Inflammatory macrophage treated with lipopolysaccharide for 1 hour (primary cell): ENCODE data around the gene BID.
"Not testable (repeated sequence)": the region's sequence is repeated elsewhere in the genome, so short reads cannot be mapped to it uniquely, and the experiment has no call there.

Source experiments
- DNase-seq, 2 donors: peaks; one replicate each; pipeline ENCODE4 v3.0.0-alpha.2; 2020 to 2022

The BID gene

DNA sequence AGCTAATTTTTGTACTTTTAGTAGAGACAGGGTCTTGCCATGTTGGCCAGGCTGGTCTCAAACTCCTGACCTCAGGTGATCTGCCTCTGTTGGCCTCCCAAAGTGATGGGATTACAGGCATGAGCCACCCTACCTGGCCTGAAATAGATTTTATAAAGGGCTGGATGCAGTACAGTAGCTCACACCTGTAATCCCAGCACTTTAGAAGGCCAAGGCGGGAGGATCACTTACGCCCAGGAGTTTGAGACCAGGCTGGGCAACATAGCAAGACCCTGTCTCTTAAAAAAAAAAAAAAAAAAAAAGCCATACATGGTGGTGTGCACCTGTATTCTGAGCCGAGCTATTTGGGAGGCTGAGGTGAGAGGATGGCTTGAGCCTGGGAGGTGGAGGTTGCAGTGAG lies 76.0 kb downstream of the BID start:
- DNase-seq: not testable (repeated sequence)

DNA sequence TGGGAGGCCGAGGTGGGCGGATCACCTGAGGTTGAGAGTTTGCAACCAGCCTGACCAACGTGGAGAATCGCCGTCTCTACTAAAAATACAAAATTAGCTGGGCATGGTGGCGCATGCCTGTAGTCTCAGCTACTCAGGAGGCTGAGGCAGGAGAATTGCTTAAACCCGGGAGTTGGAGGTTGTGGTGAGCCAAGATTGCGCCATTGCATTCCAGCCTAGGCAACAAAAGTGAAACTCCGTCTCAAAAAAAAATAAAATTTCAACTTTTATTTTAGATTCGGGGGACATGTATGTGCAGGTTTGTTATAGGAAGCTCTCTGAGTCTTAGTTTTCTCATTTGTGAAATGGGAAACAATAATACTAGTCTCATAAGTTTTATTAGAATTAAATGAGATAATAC lies 77.1 kb downstream of the BID start:
- DNase-seq: peak in 1 of 2 donors; percentile 42

DNA sequence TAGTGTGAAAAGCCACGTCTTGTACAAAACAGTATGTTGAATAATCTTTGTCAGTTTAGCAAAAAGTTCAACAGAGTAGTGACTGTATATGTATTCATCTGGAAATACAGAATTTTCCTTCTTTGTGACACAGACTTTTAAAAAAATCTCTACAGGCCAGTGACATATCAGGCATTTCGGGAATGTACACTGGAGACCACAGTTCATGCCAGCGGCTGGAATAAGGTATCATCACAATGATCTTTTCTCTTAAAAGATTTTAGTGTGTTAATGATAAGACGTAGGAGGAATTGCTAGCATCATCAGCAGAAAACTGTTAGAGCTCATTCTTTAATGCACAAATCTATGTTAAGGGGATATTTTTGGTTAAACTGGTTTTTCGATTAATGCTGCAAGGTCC lies 78.3 kb downstream of the BID start:
- DNase-seq: no peak

DNA sequence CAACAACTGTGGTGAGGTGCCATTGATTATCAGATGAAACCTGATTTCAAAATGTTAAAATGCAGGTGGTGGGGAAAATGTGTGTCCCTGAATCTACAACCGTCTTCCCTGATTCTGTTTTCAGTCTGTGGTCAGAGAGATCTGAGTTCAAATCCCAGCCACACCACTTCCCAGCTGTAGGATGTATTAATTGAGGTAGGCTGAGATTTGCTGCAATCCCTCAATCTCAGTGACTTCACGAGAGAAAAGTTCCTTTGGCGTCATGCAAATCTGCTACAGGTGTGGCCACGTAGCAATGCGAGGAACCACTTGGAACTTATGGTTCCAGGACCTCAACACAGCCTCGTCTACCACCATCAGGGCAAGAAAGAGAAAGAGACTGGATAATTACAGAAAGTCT lies 79.5 kb downstream of the BID start:
- no peak for DNase-seq

DNA sequence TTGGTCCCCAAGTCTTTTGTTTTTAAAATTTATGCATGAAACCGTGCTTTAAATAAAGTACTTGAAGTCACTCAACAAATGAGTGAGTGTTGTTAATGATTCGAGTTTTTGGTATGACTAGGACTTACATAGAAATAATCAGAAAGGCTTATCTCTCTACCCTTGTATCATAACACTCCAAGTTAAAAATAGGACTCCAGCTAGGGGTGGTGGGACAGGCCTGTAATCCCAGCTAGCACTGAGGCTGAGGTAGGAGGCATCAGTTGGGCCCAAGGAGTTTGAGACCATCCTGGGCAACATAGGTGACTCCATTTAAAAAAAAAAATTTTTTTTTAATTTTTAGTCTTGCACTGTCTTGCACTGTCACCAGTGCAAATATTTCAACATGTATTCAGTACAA lies 80.1 kb downstream of the BID start:
- DNase-seq: no peak

DNA sequence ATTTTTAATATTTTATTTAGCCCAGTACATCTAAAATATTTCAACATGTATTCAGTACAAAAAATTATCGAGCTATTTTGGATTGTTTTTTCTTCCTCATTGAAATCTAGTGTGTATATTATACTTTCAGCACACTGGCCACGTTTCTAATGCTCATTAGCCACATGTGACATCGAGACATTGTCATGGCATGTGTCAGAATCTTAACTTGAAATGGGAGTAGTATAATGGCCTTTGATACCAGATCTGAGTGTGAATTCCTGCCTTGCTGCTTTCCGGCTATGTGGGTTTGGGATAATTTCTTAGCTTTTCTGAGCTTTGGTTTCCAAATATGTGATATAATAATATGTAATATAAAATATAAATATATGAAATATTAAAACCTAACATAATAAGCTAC lies 81.4 kb downstream of the BID start:
- no peak for DNase-seq

DNA sequence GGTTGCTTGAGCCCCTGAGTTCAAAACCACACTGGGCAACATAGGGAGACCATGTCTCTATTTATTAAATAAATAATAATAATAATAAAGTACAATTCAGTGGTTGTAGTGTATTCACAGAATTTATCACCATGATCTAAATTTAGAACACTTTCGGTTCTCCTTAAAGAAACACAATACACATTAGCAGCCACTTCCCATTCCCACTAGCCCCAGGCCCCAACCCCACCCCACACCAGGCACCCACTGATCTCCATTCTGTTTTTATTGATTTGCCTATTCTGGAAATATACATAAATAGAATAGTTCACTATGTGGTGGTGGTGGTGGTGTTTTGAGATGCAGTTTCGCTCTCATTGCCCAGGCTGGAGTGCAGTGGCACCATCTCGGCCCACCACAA lies 90.0 kb downstream of the BID start:
- no peak for DNase-seq
